Measurements from ENCODE around the gene TMED1. TPM values are rescaled to one million over a fixed set of nuclear protein-coding genes. Genes with fewer than 3 reads are reported as not detected.

TMED1 gene
- total and polyA plus RNA-seq, 2 of the 4 experiments (the other 2 are of a cell fraction) = 37.6 to 41.4 TPM

DNA sequence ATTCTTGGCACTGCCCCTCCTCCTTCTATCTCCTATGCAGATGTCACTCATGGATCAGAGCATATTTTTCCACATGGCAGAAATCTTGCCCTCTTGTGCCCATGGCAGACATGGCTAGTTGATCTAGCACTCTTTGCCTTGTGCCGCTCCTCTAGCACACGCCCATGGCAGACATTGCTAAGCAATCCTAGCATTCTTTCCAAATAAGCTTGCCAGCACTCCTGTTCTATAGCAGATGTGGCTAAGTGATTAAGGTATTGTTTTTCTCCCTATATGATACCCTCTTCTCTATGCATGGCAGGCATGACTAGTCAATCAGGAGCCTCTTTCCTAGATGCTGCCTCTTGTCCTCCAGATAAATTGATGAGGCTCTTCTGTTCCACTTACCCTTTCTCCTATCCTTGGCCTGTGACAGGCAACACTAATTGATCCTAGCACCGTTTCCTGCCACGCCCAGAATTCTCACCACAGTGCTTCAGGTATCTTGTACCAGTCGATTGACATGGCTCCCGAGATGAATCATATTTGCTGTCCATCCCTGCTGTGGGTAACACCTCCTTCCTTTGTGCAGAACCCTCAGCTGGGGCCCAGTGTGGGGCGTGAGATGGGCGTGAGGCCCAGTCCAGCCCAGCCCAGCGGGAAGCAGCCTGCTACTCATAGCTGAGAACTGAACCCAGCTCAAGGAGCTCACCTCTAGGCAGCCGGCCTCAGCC lies 26.9 kb downstream of the TMED1 start:
- intact Hi-C loops (cut with micrococcal nuclease) (no loop called here), dilution Hi-C loops (cut with HindIII; ENCODE audit: low sequenced_read_pairs, unreplicated experiment) (no loop called here), in situ Hi-C loops (cut with MboI; ENCODE audit: low sequenced_read_pairs) (no loop called here)
- no peak overlapping the region for H3K56ac ChIP-seq (ENCODE audit: extremely low read depth, insufficient read depth, low read length)
- H4K20me1 ChIP-seq (ENCODE audit: insufficient read depth, low read length) = no peaks in the 10 kb centered on the region; the same call in 1 of the 2 replicates
- no peaks in the 10 kb centered on the region for H3K9me3 ChIP-seq (ENCODE audit: control insufficient read depth, insufficient read depth, low read length)
- CTCF ChIA-PET = no interaction called here
- H3K79me1 ChIP-seq (ENCODE audit: low read depth in 1 of 2, low read length in 2 of 2) = peaks cover 0 to 34% of the 10 kb centered on the region in 2 experiments; a peak in 2 of 4 replicates
- POLR2A ChIA-PET (ENCODE audit: unreplicated experiment) = no interaction called here
- H4K91ac ChIP-seq (ENCODE audit: insufficient read depth, low read depth, low read length) = no peak overlapping the region
- no peak overlapping the region; the same call in 1 of the 2 replicates for H3K4ac ChIP-seq (ENCODE audit: low read depth, low read length)
- H3K23ac ChIP-seq (ENCODE audit: low read depth, low read length) = no peak overlapping the region
- H2BK120ac ChIP-seq (ENCODE audit: low read depth, low read length) = no peak overlapping the region
- H3K4me2 ChIP-seq (ENCODE audit: low read depth, low read length) = no peak overlapping the region
- peaks cover 7% of the 10 kb centered on the region for H3K4me1 ChIP-seq (ENCODE audit: control insufficient read depth, insufficient read depth, low read length)
- H3K27me3 ChIP-seq (ENCODE audit: control insufficient read depth, insufficient read depth, low read length) = no peaks in the 10 kb centered on the region
- WGBS, 2 experiments (ENCODE audit: extremely low coverage in 2 of 2, insufficient read length in 1 of 2) = 71% methylated on average over 1 of the region's 10 CpGs; no CpG with 5 or more reads in 1 of the 2 experiments
- H2AK9ac ChIP-seq (replicated peaks; ENCODE audit: low read depth, low read length, poor library complexity) = peak overlapping the region; percentile 31
- no peak overlapping the region for H3K14ac ChIP-seq (replicated peaks; ENCODE audit: low read depth, low read length)
- TSS peak; percentile 14 for BruUV-seq (replicated peaks)
- H3K9me1 ChIP-seq (ENCODE audit: insufficient read depth, low read length) = peaks cover 6% of the 10 kb centered on the region
- H4K8ac ChIP-seq (ENCODE audit: low read depth in 2 of 2, low read length in 2 of 2) = no peak overlapping the region
- H3K36me3 ChIP-seq (ENCODE audit: control insufficient read depth, insufficient read depth, low read length) = peaks cover 59% of the 10 kb centered on the region
- no peak overlapping the region for H2AFZ ChIP-seq (replicated peaks; ENCODE audit: low read length, poor library complexity)
- H2BK5ac ChIP-seq (ENCODE audit: low read depth, low read length, poor library complexity, severe bottlenecking) = no peak overlapping the region
- H2BK15ac ChIP-seq (ENCODE audit: low read depth, low read length) = no peak overlapping the region
- no peak for TF ChIP-seq CHD1 (IDR thresholded peaks at IDR 0.05; ENCODE audit: low read depth, low read length)
- TF ChIP-seq BHLHE40 (IDR thresholded peaks at IDR 0.05; ENCODE audit: low read depth, low read length) = no peak
- TF ChIP-seq POLR2A (IDR thresholded peaks at IDR 0.05; ENCODE audit: low read depth, low read length) = no peak
- TF ChIP-seq CEBPB (IDR thresholded peaks at IDR 0.05; ENCODE audit: low read depth, low read length) = no peak
- TF ChIP-seq USF2 (IDR thresholded peaks at IDR 0.05; ENCODE audit: low read depth, low read length) = no peak
- no peak for TF ChIP-seq MAFK (IDR thresholded peaks at IDR 0.05; ENCODE audit: low read depth, low read length)
- no peak for TF ChIP-seq RCOR1 (IDR thresholded peaks at IDR 0.05; ENCODE audit: insufficient replicate concordance, low read length)
- no peak for TF ChIP-seq MXI1 (IDR thresholded peaks at IDR 0.05; ENCODE audit: borderline replicate concordance, low read depth, low read length)
- H3K18ac ChIP-seq (ENCODE audit: low read depth, low read length) = no peak overlapping the region
- no peak overlapping the region for H2BK20ac ChIP-seq (ENCODE audit: low read depth, low read length)
- H3K9ac ChIP-seq (ENCODE audit: low read depth, low read length) = no peak overlapping the region
- no peak overlapping the region for H4K5ac ChIP-seq (ENCODE audit: low read depth, low read length)
- DNase-seq (peak; percentile 21), ATAC-seq (ENCODE audit: low read depth) (no peak)
- no peak overlapping the region for H3K27ac ChIP-seq (ENCODE audit: insufficient read depth, low read length)
- no peak overlapping the region for H3K4me3 ChIP-seq (ENCODE audit: insufficient read depth, low read depth, low read length)
- H2AK5ac ChIP-seq (ENCODE audit: low read depth, low read length) = no peak overlapping the region
